ENCODE results near the gene ZNF423. TPM values are rescaled to one million over a fixed set of nuclear protein-coding genes. Genes with fewer than 3 reads are reported as not detected.
A peak's percentile ranks its signal among the peaks of the same experiment; 100 is the strongest.

ZNF423 gene
- 86.8 TPM for polyA plus RNA-seq (2013, experiment 1 of 4)
- 75.8 TPM for polyA plus RNA-seq (2013, experiment 2 of 4)
- polyA plus RNA-seq (2013, experiment 3 of 4), result 49.6 TPM
- polyA plus RNA-seq (2013, experiment 4 of 4), result 50.4 TPM

DNA sequence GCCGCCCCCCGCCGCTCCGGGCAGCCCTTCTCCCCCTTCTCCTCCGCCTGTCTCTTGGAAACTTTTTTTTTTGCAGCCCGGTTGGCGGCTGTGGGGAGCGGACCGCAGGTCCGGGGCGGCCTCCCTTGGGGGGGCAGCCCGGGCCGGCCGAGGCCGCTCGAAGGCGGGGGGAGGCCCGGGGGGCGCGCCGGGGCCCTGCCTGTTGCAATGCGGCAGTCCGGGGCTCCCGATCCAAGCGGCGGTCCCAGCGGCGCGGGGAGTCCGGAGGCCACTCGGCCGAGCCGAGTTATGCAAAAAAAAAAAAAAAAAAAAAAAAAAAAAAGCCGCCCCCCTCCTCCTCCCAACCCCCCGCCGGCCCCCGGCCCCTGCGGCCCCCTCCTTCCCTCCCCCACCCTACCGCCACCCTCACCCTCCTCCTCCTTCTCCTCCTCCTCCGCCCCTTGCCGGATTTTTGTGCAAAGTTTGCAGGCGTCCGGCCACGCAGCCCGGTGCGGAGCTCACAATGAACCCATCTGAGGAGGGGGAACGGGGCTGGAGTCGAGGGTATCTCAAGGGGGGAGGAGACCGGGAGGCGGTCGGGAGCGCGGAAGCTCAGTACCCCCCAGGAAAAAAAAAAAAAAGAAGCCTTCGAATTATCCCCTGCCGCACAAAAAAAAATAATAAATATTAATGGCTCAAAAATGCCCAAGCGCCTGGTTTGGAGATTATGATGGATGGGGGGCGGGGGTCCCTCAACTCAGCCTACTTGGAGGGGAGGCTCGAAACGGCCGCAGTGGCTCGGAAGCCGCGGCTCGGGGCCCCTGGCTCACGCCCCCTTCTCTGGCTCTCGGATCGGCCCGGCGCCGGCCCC lies at the start of gene ZNF423:
TSS of gene ZNF423 (minus strand) at position 291 of the 850 bp plus-strand sequence. CDS start 338 bp downstream, outside the sequence.
- Histone ChIP-seq H3K27ac (ENCODE audit: insufficient read depth, low read depth, low read length, poor library complexity, severe bottlenecking) (peak within 1 kb of the TSS; percentile 78), H3K9me3 (ENCODE audit: control insufficient read depth, low read length) (no peaks in the 10 kb centered on the region), H3K27me3 (ENCODE audit: control insufficient read depth, insufficient read depth, low read length, poor library complexity, severe bottlenecking) (peaks cover 27% of the 10 kb centered on the region), H3K4me3 (ENCODE audit: insufficient read depth, low read depth, low read length) (peak within 1 kb of the TSS; percentile 73), H3K36me3 (ENCODE audit: control insufficient read depth, insufficient read depth, low read length) (no peaks in the 10 kb centered on the region), H3K4me1 (ENCODE audit: control insufficient read depth, insufficient read depth, low read length) (peaks cover 37% of the 10 kb centered on the region)
- WGBS, 2 experiments, result 0% methylated on average over 59 to 61 of the region's 70 CpGs

GRCh38 chr16:49904348-49905062 lies 48.6 kb upstream of the ZNF423 start:
- no peaks in the 10 kb centered on the region for H3K36me3 ChIP-seq (ENCODE audit: control insufficient read depth, insufficient read depth, low read length)
- H3K4me3 ChIP-seq (ENCODE audit: insufficient read depth, low read depth, low read length), result no peak overlapping the region
- no peaks in the 10 kb centered on the region for H3K27me3 ChIP-seq (ENCODE audit: control insufficient read depth, insufficient read depth, low read length, poor library complexity, severe bottlenecking)
- WGBS, 2 experiments, result 90 to 91% methylated on average over 8 of the region's 9 CpGs
- peaks cover 6% of the 10 kb centered on the region for H3K4me1 ChIP-seq (ENCODE audit: control insufficient read depth, insufficient read depth, low read length)
- no peak overlapping the region for H3K27ac ChIP-seq (ENCODE audit: insufficient read depth, low read depth, low read length, poor library complexity, severe bottlenecking)
- no peaks in the 10 kb centered on the region for H3K9me3 ChIP-seq (ENCODE audit: control insufficient read depth, low read length)

GRCh38 chr16:49902908-49903307 lies 47.0 kb upstream of the ZNF423 start:
- Histone ChIP-seq H3K27me3 (ENCODE audit: control insufficient read depth, insufficient read depth, low read length, poor library complexity, severe bottlenecking) (no peaks in the 10 kb centered on the region), H3K4me3 (ENCODE audit: insufficient read depth, low read depth, low read length) (no peak overlapping the region), H3K36me3 (ENCODE audit: control insufficient read depth, insufficient read depth, low read length) (no peaks in the 10 kb centered on the region), H3K4me1 (ENCODE audit: control insufficient read depth, insufficient read depth, low read length) (peaks cover 11% of the 10 kb centered on the region), H3K27ac (ENCODE audit: insufficient read depth, low read depth, low read length, poor library complexity, severe bottlenecking) (no peak overlapping the region), H3K9me3 (ENCODE audit: control insufficient read depth, low read length) (no peaks in the 10 kb centered on the region)
- WGBS, 2 experiments, result 89 to 97% methylated on average over 5 of the region's 5 CpGs

DNA sequence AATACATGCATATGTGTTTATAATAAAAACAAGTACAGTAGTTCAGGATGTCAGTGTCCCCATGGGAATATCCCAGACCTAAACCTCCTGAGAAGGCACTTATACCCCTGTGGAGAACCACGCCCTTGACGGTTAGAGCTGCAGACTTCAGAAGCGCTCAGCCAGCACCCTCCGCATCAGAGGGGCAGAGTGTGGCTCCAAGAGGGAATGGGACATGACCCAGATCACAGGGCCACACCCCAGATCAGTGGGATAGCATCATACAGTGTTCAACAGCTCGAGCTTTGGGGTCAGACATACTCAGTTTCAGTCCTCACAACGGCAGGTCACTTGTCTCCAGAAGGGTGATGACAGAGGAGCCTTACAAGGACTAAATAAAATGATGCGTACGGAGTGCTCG lies 45.8 kb upstream of the ZNF423 start:
- Histone ChIP-seq H3K9me3 (ENCODE audit: control insufficient read depth, low read length) (no peaks in the 10 kb centered on the region), H3K27me3 (ENCODE audit: control insufficient read depth, insufficient read depth, low read length, poor library complexity, severe bottlenecking) (no peaks in the 10 kb centered on the region), H3K4me1 (ENCODE audit: control insufficient read depth, insufficient read depth, low read length) (peaks cover 11% of the 10 kb centered on the region), H3K4me3 (ENCODE audit: insufficient read depth, low read depth, low read length) (no peak overlapping the region), H3K27ac (ENCODE audit: insufficient read depth, low read depth, low read length, poor library complexity, severe bottlenecking) (no peak overlapping the region), H3K36me3 (ENCODE audit: control insufficient read depth, insufficient read depth, low read length) (no peaks in the 10 kb centered on the region)
- WGBS, 2 experiments, result 93 to 94% methylated on average over 9 of the region's 9 CpGs

- Histone ChIP-seq H3K4me1 (ENCODE audit: control insufficient read depth, insufficient read depth, low read length) (peaks cover 11% of the 10 kb centered on the region), H3K27ac (ENCODE audit: insufficient read depth, low read depth, low read length, poor library complexity, severe bottlenecking) (no peak overlapping the region), H3K9me3 (ENCODE audit: control insufficient read depth, low read length) (no peaks in the 10 kb centered on the region), H3K4me3 (ENCODE audit: insufficient read depth, low read depth, low read length) (no peak overlapping the region), H3K36me3 (ENCODE audit: control insufficient read depth, insufficient read depth, low read length) (no peaks in the 10 kb centered on the region), H3K27me3 (ENCODE audit: control insufficient read depth, insufficient read depth, low read length, poor library complexity, severe bottlenecking) (no peaks in the 10 kb centered on the region)
- WGBS, 2 experiments, result 92 to 95% methylated on average over 7 of the region's 7 CpGs
Observed at GRCh38 chr16:49900875-49901274, 45.0 kb upstream of the ZNF423 start.

DNA sequence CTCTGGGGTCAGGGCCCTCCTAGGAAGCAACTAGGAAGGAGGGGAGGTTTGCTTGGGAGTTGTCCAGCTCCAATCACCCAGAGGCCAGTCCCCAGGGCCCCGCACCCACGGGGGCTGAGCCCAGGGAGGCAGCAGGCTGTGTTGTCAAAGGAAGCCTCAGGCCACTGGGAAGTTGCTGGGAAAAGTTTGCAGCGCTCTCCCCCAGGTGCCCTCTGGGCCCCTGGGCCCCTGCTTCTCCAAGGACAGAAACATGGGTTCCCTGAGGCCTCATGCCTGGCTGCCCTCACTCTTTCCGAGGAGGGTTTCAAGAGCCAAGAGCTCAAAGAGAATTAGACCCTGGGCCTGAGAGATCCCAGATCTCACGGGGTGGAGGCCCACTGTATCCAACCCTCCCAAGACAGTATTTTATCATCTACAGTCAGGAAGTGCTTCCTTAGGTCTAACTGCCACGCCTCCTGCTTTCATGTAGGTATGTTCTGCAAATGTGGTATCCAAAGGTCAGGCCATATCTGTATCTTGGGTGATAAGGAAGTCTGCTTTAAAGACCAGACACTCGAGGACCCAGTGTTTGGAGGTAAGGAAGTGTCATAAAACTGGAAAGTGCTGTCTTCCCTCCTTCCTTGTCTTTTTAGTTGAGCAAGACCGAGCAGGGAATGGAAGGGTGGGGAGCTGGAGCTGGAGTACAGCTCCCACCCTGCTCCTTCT lies 44.2 kb upstream of the ZNF423 start:
- H3K27me3 ChIP-seq (ENCODE audit: control insufficient read depth, insufficient read depth, low read length, poor library complexity, severe bottlenecking), result no peaks in the 10 kb centered on the region
- H3K27ac ChIP-seq (ENCODE audit: insufficient read depth, low read depth, low read length, poor library complexity, severe bottlenecking), result no peak overlapping the region
- peaks cover 11% of the 10 kb centered on the region for H3K4me1 ChIP-seq (ENCODE audit: control insufficient read depth, insufficient read depth, low read length)
- H3K36me3 ChIP-seq (ENCODE audit: control insufficient read depth, insufficient read depth, low read length), result no peaks in the 10 kb centered on the region
- no peaks in the 10 kb centered on the region for H3K9me3 ChIP-seq (ENCODE audit: control insufficient read depth, low read length)
- 87 to 90% methylated on average over 8 of the region's 8 CpGs for WGBS, 2 experiments
- no peak overlapping the region for H3K4me3 ChIP-seq (ENCODE audit: insufficient read depth, low read depth, low read length)

DNA sequence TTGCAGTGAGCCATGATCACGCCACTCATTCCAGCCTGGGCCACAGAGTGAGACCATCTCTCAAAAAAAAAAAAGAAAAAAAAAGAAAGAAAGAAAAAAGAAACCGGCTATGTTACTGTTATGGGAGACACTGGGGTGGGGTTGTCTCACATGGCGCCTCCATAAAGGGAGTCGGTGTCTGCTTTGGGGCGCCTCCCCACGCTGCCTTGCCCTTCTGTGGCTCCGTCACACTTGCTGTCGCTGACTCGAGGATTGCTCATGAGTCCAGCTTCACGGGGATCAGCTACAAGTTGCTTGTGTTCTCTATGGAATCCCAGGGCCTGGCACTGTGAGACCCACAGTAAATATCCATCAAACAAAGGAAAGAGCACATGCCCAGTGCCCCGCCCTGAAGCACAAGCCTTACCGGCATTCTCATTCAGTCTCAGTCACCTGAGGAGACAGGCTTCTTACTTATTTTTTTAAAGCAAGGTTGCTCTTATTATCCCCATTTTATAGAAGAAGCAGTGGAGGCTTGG lies 40.6 kb upstream of the ZNF423 start:
- H3K27me3 ChIP-seq (ENCODE audit: control insufficient read depth, insufficient read depth, low read length, poor library complexity, severe bottlenecking), result no peaks in the 10 kb centered on the region
- H3K4me3 ChIP-seq (ENCODE audit: insufficient read depth, low read depth, low read length), result no peak overlapping the region
- 93 to 94% methylated on average over 12 of the region's 12 CpGs for WGBS, 2 experiments
- no peaks in the 10 kb centered on the region for H3K36me3 ChIP-seq (ENCODE audit: control insufficient read depth, insufficient read depth, low read length)
- no peaks in the 10 kb centered on the region for H3K9me3 ChIP-seq (ENCODE audit: control insufficient read depth, low read length)
- H3K4me1 ChIP-seq (ENCODE audit: control insufficient read depth, insufficient read depth, low read length), result peaks cover 11% of the 10 kb centered on the region
- no peak overlapping the region for H3K27ac ChIP-seq (ENCODE audit: insufficient read depth, low read depth, low read length, poor library complexity, severe bottlenecking)

- H3K9me3 ChIP-seq (ENCODE audit: control insufficient read depth, low read length), result no peaks in the 10 kb centered on the region
- H3K36me3 ChIP-seq (ENCODE audit: control insufficient read depth, insufficient read depth, low read length), result no peaks in the 10 kb centered on the region
- no peak overlapping the region for H3K4me3 ChIP-seq (ENCODE audit: insufficient read depth, low read depth, low read length)
- no peaks in the 10 kb centered on the region for H3K27me3 ChIP-seq (ENCODE audit: control insufficient read depth, insufficient read depth, low read length, poor library complexity, severe bottlenecking)
- H3K4me1 ChIP-seq (ENCODE audit: control insufficient read depth, insufficient read depth, low read length), result no peaks in the 10 kb centered on the region
- WGBS, 2 experiments, result 36 to 39% methylated on average over 4 of the region's 5 CpGs
- H3K27ac ChIP-seq (ENCODE audit: insufficient read depth, low read depth, low read length, poor library complexity, severe bottlenecking), result no peak overlapping the region
Observed at GRCh38 chr16:49890876-49891275, 35.0 kb upstream of the ZNF423 start.

GRCh38 chr16:49889725-49890397 lies 33.9 kb upstream of the ZNF423 start:
- no peak overlapping the region for H3K27ac ChIP-seq (ENCODE audit: insufficient read depth, low read depth, low read length, poor library complexity, severe bottlenecking)
- H3K9me3 ChIP-seq (ENCODE audit: control insufficient read depth, low read length), result no peaks in the 10 kb centered on the region
- WGBS, 2 experiments, result 94 to 96% methylated on average over 5 of the region's 5 CpGs
- H3K27me3 ChIP-seq (ENCODE audit: control insufficient read depth, insufficient read depth, low read length, poor library complexity, severe bottlenecking), result no peaks in the 10 kb centered on the region
- H3K36me3 ChIP-seq (ENCODE audit: control insufficient read depth, insufficient read depth, low read length), result no peaks in the 10 kb centered on the region
- no peak overlapping the region for H3K4me3 ChIP-seq (ENCODE audit: insufficient read depth, low read depth, low read length)
- no peaks in the 10 kb centered on the region for H3K4me1 ChIP-seq (ENCODE audit: control insufficient read depth, insufficient read depth, low read length)

All from ectodermal cell (in vitro differentiated cells).